Neutrophil (primary cell): ENCODE data around the gene AREL1.

Experiments
- H3K27ac ChIP-seq: fragments of 200-600 bp; sonication (generic); 2 replicates; pipeline ENCODE4 v1.5.1; 2016; ENCODE audit warnings: mild to moderate bottlenecking, moderate library complexity
- H3K27me3 ChIP-seq: fragments of 200-600 bp; sonication (generic); 2 replicates; pipeline ENCODE4 v1.6.0; 2016; ENCODE audit warnings: mild to moderate bottlenecking
- H3K36me3 ChIP-seq: fragments of 200-600 bp; sonication (generic); 2 replicates; pipeline ENCODE4 v1.5.1; 2017
- H3K4me1 ChIP-seq, 2 experiments: fragments of 200-600 bp in 1 of 2; sonication (generic) in 1 of 2; 1 replicate in 1 of 2; 2 replicates in 1 of 2; pipeline versions ENCODE4 v1.5.1 to v1.6.1; 2013 to 2016; ENCODE audit warnings: low read depth in 1 of 2, low read length in 1 of 2, mild to moderate bottlenecking in 1 of 2, moderate library complexity in 1 of 2; ENCODE audit not compliant: control insufficient read depth in 1 of 2, insufficient read depth in 1 of 2
- H3K4me3 ChIP-seq, 2 experiments: fragments of 200-600 bp in 1 of 2; sonication (generic) in 1 of 2; 1 replicate in 1 of 2; 2 replicates in 1 of 2; pipeline ENCODE4 v1.5.1; 2013 to 2016; ENCODE audit warnings: low read depth in 1 of 2, low read length in 1 of 2, mild to moderate bottlenecking in 1 of 2, moderate library complexity in 1 of 2
- H3K9me3 ChIP-seq: fragments of 200-600 bp; sonication (generic); 2 replicates; pipeline ENCODE4 v1.5.1; 2016
- TF ChIP-seq, protein P1 (sequence below): fragments of 200-600 bp; sonication (generic); IDR thresholded peaks from 2 replicates; pipeline ENCODE4 v1.5.1; 2016; ENCODE audit warnings: antibody characterized with exemption

AREL1 gene

DNA sequence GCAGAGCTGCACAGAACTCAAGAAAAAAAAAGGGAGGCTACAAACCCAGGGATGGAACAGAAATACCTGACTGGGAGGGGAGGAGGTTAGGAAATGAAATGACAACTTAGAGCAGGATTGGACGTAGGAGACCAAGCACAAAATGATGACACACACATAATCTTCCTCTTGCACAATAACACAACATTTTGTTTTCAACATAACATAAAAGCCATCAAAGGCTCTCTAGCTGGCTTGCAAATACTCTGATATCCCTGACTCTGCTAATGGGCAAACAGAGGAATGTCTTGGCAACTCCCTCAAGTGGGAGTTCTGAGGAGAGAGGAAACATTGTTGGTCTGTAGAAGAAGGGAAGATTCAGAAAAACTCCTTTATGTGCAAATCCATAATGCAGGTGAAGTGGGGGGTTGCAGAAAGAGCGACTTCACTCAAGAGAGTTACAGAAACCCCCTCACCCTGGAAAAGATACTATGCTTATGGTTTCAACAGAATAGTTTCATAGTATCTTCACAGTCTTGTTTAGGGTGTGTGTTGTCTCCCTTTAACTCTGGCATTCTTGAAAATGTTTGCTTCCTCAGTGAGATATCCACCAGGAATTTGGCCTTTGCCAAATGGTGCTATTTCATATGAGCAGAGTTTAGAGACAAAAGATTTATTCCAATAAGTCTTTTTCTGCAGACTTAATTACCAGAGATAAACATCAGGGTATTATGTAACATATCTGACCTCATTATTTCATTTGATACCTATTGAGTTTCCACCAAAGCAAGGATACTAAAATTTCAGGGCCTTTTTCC lies 57.1 kb downstream of the AREL1 start:
- peaks cover 8 to 13% of the 10 kb centered on the region in 2 experiments for H3K4me1 ChIP-seq
- H3K27me3 ChIP-seq: no peaks in the 10 kb centered on the region
- peak overlapping the region; percentile 61 for H3K27ac ChIP-seq
- H3K4me3 ChIP-seq: no peak overlapping the region
- TF ChIP-seq, protein P1, sequence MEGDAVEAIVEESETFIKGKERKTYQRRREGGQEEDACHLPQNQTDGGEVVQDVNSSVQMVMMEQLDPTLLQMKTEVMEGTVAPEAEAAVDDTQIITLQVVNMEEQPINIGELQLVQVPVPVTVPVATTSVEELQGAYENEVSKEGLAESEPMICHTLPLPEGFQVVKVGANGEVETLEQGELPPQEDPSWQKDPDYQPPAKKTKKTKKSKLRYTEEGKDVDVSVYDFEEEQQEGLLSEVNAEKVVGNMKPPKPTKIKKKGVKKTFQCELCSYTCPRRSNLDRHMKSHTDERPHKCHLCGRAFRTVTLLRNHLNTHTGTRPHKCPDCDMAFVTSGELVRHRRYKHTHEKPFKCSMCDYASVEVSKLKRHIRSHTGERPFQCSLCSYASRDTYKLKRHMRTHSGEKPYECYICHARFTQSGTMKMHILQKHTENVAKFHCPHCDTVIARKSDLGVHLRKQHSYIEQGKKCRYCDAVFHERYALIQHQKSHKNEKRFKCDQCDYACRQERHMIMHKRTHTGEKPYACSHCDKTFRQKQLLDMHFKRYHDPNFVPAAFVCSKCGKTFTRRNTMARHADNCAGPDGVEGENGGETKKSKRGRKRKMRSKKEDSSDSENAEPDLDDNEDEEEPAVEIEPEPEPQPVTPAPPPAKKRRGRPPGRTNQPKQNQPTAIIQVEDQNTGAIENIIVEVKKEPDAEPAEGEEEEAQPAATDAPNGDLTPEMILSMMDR: no peak
- H3K9me3 ChIP-seq: no peaks in the 10 kb centered on the region
- H3K36me3 ChIP-seq: peaks cover 79% of the 10 kb centered on the region

- Histone ChIP-seq H3K9me3 (no peaks in the 10 kb centered on the region), H3K4me3 (no peak overlapping the region), H3K27ac (peak overlapping the region; percentile 61), H3K36me3 (peaks cover 70% of the 10 kb centered on the region), H3K27me3 (no peaks in the 10 kb centered on the region), H3K4me1 (peaks cover 8 to 13% of the 10 kb centered on the region in 2 experiments)
- TF ChIP-seq, protein P1: no peak
Measured at GRCh38 chr14:74654931-74655330, 57.9 kb downstream of the AREL1 start.

DNA sequence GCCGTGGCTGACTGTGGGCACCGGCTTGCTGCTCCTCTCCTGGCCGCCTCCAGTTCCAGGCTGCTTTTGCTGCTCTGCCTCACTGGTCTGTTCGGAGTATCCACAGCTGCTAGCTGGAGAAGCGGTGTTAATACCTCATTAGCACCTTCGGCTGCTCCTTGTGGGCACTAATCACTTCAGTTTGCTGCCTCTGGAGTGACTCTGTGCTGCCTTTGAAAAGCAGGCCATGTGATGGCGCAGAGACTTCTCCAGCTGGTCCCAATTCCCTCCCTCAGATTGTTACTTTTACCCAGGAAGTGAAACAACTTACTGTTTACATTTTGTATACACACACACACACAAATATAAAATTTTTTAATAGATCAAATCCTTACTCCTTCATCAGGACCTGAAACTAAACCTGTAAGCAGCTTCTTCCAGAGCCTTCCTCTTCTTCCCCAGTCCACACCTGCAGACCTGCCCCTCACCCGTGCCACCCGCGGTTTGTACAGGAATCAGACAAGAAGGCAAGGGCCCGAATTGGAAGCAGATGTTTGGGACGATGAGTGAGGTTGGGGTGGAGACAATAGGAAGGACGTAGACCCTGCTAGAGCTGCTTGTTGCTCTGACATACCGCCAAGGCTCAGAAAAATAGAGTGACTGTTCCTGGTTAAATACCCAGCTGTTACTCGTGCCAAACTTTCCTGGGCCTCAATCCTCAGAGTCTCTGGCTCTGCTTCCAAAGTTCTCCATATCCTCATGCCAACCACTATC lies 59.3 kb downstream of the AREL1 start:
- Histone ChIP-seq H3K27ac (peak overlapping the region; percentile 17), H3K4me3 (no peak overlapping the region), H3K4me1 (peaks cover 8 to 13% of the 10 kb centered on the region in 2 experiments), H3K36me3 (peaks cover 60% of the 10 kb centered on the region), H3K27me3 (no peaks in the 10 kb centered on the region), H3K9me3 (no peaks in the 10 kb centered on the region)
- TF ChIP-seq, protein P1: no peak

- Histone ChIP-seq H3K4me1 (peaks cover 8 to 13% of the 10 kb centered on the region in 2 experiments), H3K4me3 (no peak overlapping the region), H3K27me3 (no peaks in the 10 kb centered on the region), H3K9me3 (no peaks in the 10 kb centered on the region), H3K36me3 (peaks cover 51% of the 10 kb centered on the region), H3K27ac (peak overlapping the region; percentile 17)
- TF ChIP-seq, protein P1: no peak
Measured at GRCh38 chr14:74652541-74652940, 60.3 kb downstream of the AREL1 start.

- Histone ChIP-seq H3K4me1 (peaks cover 8 to 13% of the 10 kb centered on the region in 2 experiments), H3K27ac (no peak overlapping the region)
Measured at GRCh38 chr14:74650927-74651686, 61.8 kb downstream of the AREL1 start.

More at GRCh38 chr14:74650927-74651686, 61.8 kb downstream of the AREL1 start:
- TF ChIP-seq, protein P1: no peak
- no peak overlapping the region for H3K4me3 ChIP-seq
- H3K36me3 ChIP-seq: peaks cover 37% of the 10 kb centered on the region
- no peaks in the 10 kb centered on the region for H3K27me3 ChIP-seq
- H3K9me3 ChIP-seq: no peaks in the 10 kb centered on the region
